Uterus (tissue), 4 donors: Measurements from ENCODE around the gene CALHM2. TPM values are rescaled to one million over a fixed set of nuclear protein-coding genes. Genes with fewer than 3 reads are reported as not detected.
"Not testable (repeated sequence)": the region's sequence is repeated elsewhere in the genome, so short reads cannot be mapped to it uniquely, and the experiment has no call there.

Experiments used
- DNase-seq, 2 donors: peaks; one replicate each; pipeline ENCODE4 v3.0.0-alpha.2; 2019 to 2020
- H3K27ac ChIP-seq, 2 donors: fragments of 200-600 bp; sonication (generic); 1 replicate in 1 of 2; 2 replicates in 1 of 2; pipeline ENCODE4 v1.5.1; 2016 to 2018
- H3K27me3 ChIP-seq, 2 donors: fragments of 200-600 bp; sonication (generic); one replicate each; pipeline ENCODE4 v1.5.1; 2018 to 2019; ENCODE audit warnings: control low read depth in 1 of 2
- H3K36me3 ChIP-seq, 2 donors: fragments of 200-600 bp; sonication (generic); one replicate each; pipeline ENCODE4 v1.5.1; 2019; ENCODE audit warnings: control low read depth in 1 of 2
- H3K4me1 ChIP-seq, 2 donors: fragments of 200-600 bp; sonication (generic); one replicate each; pipeline ENCODE4 v1.5.1; 2018 to 2019; ENCODE audit warnings: control low read depth in 1 of 2
- H3K4me3 ChIP-seq, 2 donors: fragments of 200-600 bp; sonication (generic); 1 replicate in 1 of 2; 2 replicates in 1 of 2; pipeline ENCODE4 v1.5.1; 2018 to 2019; ENCODE audit warnings: mild to moderate bottlenecking in 1 of 2
- H3K9me3 ChIP-seq, 2 donors: fragments of 200-600 bp; sonication (generic); one replicate each; pipeline ENCODE4 v1.5.1; 2019; ENCODE audit warnings: control low read depth in 1 of 2
- POLR2A ChIP-seq, 2 donors: fragments of 450-650 bp; IDR thresholded peaks; one replicate each; pipeline ENCODE4 v1.6.1; 2016; ENCODE audit warnings: antibody characterized with exemption in 2 of 2, mild to moderate bottlenecking in 1 of 2, moderate library complexity in 1 of 2
- intact Hi-C: fragments of 100-400 bp; cut with DNase I; formaldehyde crosslinking; loops from one replicate; pipeline ENCODE4 v1.15.1; 2023; ENCODE audit warnings: low total_unique reads
- total RNA-seq, 4 donors: library from RNA; depleted of rRNA in 3 of 4; stranded (reverse); fragments of >200 nt in 3 of 4; gene quantifications; one replicate each; pipeline versions ENCODE4 v1.1.0 to v1.2.4, GENCODE V29; 2014 to 2023
- TF ChIP-seq, protein P1 (sequence below), 4 experiments: fragments of 200-600 bp in 2 of 4; fragments of 450-650 bp in 2 of 4; sonication (generic) in 2 of 4; IDR thresholded peaks; one replicate each; pipeline ENCODE4 v1.5.1; 2016 to 2019; ENCODE audit warnings: antibody characterized with exemption in 4 of 4, mild to moderate bottlenecking in 2 of 4, moderate library complexity in 1 of 4
- donor health status: DM: yes; HTN: yes; CAD: no.

The CALHM2 gene
- total RNA-seq, 4 donors from 2014 or later = 29.7 to 98.7 (median 46.8) TPM

DNA sequence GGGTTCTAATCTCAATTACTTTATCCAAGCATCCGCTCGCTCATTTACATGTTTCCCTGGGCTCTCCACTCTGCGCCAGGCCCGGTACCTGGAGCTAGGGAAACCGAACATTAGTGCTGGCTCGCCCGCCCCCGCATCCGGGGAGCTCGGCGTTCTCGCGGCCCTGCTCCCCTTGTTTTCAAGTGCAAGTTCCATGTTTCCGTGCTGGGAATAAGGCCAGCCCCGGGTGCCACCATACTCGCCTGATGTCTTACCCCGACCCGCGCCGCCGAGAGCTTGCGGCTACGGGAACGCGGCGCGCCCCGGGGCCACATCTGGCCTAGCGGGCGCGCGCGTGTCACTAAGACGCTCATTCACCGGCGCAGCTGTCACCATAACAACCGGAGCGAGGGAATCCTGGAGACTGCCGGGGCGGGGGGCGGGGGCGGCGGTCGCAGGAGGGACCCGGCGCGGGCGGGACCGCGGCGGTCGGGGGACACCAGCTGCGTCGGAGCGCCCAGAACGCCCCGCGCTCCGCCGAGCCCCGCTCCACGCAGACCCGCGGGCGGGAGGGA lies 41.3 kb upstream of the CALHM2 start, which contains the start of gene NEURL1:
Gene NEURL1, plus strand, starts transcription at position 344 of the 554 bp plus-strand sequence. CDS start 683 bp downstream, outside the sequence.
- Histone ChIP-seq H3K4me1 (peaks cover 4 to 11% of the 10 kb centered on the region in 2 donors), H3K27ac (peak within 1 kb of the TSS; percentile 87 to 89), H3K9me3 (no peaks in the 10 kb centered on the region), H3K36me3 (no peaks in the 10 kb centered on the region), H3K4me3 (peak within 1 kb of the TSS; percentile 59 to 64), H3K27me3 (no peaks in the 10 kb centered on the region)
- intact Hi-C loops = no loop called here
- DNase-seq = peak in 1 of 2 donors; percentile 54
- TF ChIP-seq, protein P1, sequence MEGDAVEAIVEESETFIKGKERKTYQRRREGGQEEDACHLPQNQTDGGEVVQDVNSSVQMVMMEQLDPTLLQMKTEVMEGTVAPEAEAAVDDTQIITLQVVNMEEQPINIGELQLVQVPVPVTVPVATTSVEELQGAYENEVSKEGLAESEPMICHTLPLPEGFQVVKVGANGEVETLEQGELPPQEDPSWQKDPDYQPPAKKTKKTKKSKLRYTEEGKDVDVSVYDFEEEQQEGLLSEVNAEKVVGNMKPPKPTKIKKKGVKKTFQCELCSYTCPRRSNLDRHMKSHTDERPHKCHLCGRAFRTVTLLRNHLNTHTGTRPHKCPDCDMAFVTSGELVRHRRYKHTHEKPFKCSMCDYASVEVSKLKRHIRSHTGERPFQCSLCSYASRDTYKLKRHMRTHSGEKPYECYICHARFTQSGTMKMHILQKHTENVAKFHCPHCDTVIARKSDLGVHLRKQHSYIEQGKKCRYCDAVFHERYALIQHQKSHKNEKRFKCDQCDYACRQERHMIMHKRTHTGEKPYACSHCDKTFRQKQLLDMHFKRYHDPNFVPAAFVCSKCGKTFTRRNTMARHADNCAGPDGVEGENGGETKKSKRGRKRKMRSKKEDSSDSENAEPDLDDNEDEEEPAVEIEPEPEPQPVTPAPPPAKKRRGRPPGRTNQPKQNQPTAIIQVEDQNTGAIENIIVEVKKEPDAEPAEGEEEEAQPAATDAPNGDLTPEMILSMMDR (IDR thresholded peaks at IDR 0.05) = no peak
- no peak for TF ChIP-seq POLR2A (IDR thresholded peaks at IDR 0.05)

DNA sequence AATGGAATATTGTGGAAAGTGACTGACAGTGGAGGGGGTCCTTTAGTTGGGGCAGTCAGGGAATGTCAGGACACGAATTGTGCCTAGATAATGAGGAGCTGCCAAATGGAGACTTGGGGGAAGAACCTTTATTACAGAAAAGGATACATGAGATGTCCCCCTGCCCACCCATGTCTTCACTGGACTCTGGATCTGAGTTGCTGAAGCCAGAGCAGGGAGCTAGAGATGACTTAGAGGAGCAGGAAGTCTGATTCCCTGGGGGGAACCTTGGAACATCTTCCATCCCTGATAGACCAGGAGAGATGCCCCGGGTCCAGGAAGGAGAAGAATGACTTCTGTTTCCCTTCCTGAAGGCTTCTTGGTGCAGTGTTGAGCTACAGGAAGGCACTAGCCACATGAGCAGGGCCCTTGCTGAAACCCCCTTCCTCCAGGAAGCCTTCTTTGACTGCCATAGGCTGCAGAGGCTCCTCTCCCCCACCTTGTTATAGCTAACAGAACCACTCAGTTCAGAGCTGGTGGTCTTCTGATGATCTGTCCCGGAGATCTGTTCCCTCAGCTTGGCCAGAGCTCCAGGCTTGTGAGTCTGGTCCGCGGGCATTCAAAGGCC lies 40.6 kb upstream of the CALHM2 start:
- TF ChIP-seq POLR2A (IDR thresholded peaks at IDR 0.05) = no peak
- TF ChIP-seq, protein P1 (IDR thresholded peaks at IDR 0.05) = no peak
- H3K27ac ChIP-seq = peak overlapping the region; percentile 87 to 89
- H3K4me1 ChIP-seq = peaks cover 4 to 11% of the 10 kb centered on the region in 2 donors
- H3K36me3 ChIP-seq = no peaks in the 10 kb centered on the region
- intact Hi-C loops = no loop called here
- H3K9me3 ChIP-seq = no peaks in the 10 kb centered on the region
- no peak for DNase-seq
- no peaks in the 10 kb centered on the region for H3K27me3 ChIP-seq
- H3K4me3 ChIP-seq = peak overlapping the region; percentile 59 to 64

- no peaks in the 10 kb centered on the region for H3K27me3 ChIP-seq
- no peak overlapping the region for H3K4me3 ChIP-seq
- H3K9me3 ChIP-seq = no peaks in the 10 kb centered on the region
- H3K4me1 ChIP-seq = peaks cover 4 to 11% of the 10 kb centered on the region in 2 donors
- intact Hi-C loops = no loop called here
- H3K27ac ChIP-seq = peak overlapping the region; percentile 87 to 89
- H3K36me3 ChIP-seq = no peaks in the 10 kb centered on the region
- peak; percentile 72 to 88 for DNase-seq
- no peak for TF ChIP-seq POLR2A (IDR thresholded peaks at IDR 0.05)
- TF ChIP-seq, protein P1 (IDR thresholded peaks at IDR 0.05) = no peak
These were observed 39.7 kb upstream of the CALHM2 start for GRCh38 chr10:103491729-103492364.

- Histone ChIP-seq H3K27ac (peak overlapping the region; percentile 87 to 89), H3K4me1 (peaks cover 4 to 11% of the 10 kb centered on the region in 2 donors), H3K27me3 (no peaks in the 10 kb centered on the region), H3K36me3 (no peaks in the 10 kb centered on the region), H3K4me3 (no peak overlapping the region), H3K9me3 (no peaks in the 10 kb centered on the region)
- DNase-seq = no peak
- intact Hi-C loops = no loop called here
- TF ChIP-seq, protein P1 (IDR thresholded peaks at IDR 0.05) = no peak
- TF ChIP-seq POLR2A (IDR thresholded peaks at IDR 0.05) = no peak
These were observed 38.8 kb upstream of the CALHM2 start for GRCh38 chr10:103490986-103491314.

GRCh38 chr10:103487410-103487708 lies 35.2 kb upstream of the CALHM2 start:
- intact Hi-C loops = loop anchor here (10.0 kb wide), 1 partner anchor 197 kb away; no protein-coding TSS in a partner anchor
- Histone ChIP-seq H3K27ac (peak overlapping the region; percentile 57 to 85), H3K4me3 (no peak overlapping the region), H3K27me3 (no peaks in the 10 kb centered on the region), H3K36me3 (no peaks in the 10 kb centered on the region), H3K9me3 (no peaks in the 10 kb centered on the region), H3K4me1 (peaks cover 4 to 7% of the 10 kb centered on the region in 2 donors)
- no peak for DNase-seq
- TF ChIP-seq, protein P1 (IDR thresholded peaks at IDR 0.05) = no peak
- TF ChIP-seq POLR2A (IDR thresholded peaks at IDR 0.05) = no peak

DNA sequence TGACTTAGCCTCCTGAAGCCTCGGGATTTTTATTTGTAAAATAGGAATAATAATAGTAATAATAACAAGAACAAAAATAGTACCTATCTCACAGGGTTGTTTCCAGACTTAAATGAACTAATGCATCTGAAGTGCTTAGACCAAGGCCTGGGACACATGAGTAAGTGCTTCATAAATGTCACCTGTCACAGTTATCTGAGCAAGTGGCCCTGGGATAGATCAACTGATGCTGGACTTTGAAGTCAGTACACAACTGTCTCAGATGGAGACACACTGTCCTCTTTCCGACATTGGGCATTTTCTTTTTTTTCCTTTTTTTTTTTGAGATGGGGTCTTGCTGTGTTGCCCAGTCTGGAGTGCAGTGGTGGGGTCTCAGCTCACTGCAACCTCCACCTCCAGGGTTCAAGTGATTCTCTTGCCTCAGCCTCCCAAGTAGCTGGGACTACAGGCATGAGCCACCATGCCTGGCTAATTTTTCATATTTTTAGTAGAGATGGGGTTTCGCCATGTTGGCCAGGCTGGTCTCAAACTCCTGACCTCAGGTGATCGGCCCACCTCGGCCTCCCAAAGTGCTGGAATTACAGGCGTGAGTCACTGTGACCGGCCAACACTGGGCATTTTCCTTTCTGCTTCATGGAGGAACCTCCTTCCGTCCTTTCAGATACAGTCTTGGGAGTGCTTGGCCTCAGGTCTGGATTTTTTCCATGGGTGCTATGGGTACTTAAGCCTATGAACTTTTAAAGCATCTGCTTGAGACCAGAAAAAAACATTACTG lies 34.7 kb upstream of the CALHM2 start:
- intact Hi-C loops = loop anchor here (10.0 kb wide), 1 partner anchor 198 kb away; no protein-coding TSS in a partner anchor
- peak overlapping the region; percentile 57 to 85 for H3K27ac ChIP-seq
- not testable (repeated sequence) for H3K27me3 ChIP-seq, H3K4me3 ChIP-seq, H3K4me1 ChIP-seq, H3K36me3 ChIP-seq, H3K9me3 ChIP-seq
- peak in 1 of 2 donors; percentile 66 for DNase-seq
